ENCODE data around the gene DYRK2. TPM values are rescaled to one million over a fixed set of nuclear protein-coding genes. Genes with fewer than 3 reads are reported as not detected.

DYRK2 gene
- total RNA-seq, 2 experiments from 2014 or later: 72.9 to 73.1 TPM

DNA sequence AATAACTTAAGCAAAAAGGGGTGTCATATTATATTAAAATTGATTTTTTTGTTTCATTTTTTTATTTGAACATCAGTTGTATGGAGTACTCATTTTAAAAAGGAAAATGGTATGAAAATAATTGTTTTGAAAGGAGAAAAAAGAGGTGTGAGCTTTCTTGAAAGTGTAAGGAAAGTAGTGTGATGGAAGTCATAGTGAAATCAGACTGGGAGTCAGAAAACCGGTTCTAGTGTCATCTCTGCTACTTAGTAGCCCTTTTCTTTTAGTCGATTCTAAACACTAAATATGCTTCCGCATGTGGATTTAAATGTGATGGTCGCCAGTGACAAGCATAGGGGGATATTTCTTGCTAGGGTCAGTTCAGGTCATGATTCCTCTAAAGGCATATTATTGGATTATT, 1.8 kb upstream of the DYRK2 start:
- peaks cover 19% of the 10 kb centered on the region for H3K36me3 Mint-ChIP-seq (ENCODE audit: low read depth)
- no peaks in the 10 kb centered on the region for H3K9me3 Mint-ChIP-seq (ENCODE audit: insufficient read depth)
- H3K27me3 Mint-ChIP-seq (ENCODE audit: low read depth): no peaks in the 10 kb centered on the region
- DNase-seq (no peak), ATAC-seq (no peak)
- ChIA-PET POLR2A (no interaction called here), CTCF (interaction anchor here (1.5 kb wide), 2 partner anchors 9 to 15 kb away, joined by 3 read pairs; no protein-coding TSS in a partner anchor)
- peaks cover 30% of the 10 kb centered on the region for H3K4me1 Mint-ChIP-seq (ENCODE audit: low read depth)
- peak overlapping the region; percentile 10 for H3K4me3 Mint-ChIP-seq
- no peak overlapping the region for H3K27ac Mint-ChIP-seq

DNA sequence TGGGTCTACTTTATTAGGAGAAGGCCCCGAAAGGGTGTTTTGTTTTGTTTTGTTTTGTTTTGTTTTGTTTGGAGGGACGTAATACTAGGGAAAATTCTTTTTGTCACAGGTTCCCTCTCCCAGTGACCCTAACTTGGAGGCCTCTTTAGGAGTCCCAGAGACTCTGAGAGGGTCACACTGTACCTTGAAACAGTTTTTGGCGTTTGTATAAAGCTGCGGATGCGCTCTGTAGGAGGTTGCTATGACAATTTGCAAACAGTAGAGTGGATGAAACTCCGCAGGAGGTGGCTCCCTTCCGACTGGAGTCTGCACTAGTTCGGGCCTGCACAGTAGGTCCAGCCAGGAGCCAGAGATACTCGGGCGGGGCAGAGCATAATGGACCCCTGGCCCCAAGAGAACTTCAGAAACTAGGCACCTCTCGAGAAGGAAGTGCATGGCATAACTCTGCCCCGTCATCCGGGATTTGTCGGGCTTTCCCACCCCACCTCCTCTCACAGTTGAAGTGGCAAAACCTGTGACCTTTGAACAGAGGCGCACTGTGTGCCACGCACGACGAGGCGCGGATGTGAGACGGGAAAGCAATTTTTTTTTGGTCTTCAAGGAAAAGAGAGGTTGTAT, 1.3 kb upstream of the DYRK2 start:
- DNase-seq: no peak

DNA sequence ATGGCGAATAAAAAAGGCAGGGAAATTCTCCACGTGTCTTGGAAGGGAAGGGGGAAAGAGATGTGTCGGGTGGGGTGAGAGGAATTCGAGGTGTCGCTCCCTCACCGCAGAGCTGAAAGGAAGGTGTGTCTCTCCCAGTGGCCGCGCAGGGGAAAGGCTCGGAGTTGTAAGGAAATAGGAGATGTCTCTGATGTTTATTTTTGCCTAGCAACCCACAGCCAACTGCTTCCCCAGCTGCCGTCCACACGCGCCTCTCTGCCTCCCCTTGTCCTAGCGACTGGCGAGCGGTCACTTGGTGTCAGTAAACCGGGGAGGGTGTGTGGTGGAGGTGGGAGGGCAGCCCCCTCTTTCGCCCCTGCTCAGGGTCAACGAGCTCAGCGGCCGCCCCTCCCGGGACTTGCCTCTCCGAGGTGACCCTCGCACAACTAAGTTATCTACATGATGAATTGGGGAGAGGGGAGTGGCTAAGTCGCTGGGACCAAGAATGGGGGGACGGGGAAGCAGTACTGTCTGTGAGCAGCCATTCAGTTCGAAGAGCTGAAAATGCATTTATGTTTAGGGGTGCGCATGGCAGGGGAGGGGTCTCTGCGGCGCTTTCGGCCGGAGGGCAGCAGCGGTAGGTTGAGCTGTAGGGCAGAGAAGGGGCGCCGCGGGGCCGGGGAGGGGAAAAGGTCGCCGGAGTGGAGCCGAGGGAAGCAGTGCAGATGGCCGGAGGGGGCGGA, 585 bp upstream of the DYRK2 start:
- peak overlapping the region; percentile 89 for H3K27ac Mint-ChIP-seq
- H3K4me3 Mint-ChIP-seq: peak overlapping the region; percentile 91
- DNase-seq (peak; percentile 61), ATAC-seq (peak; percentile 29)
- no peaks in the 10 kb centered on the region for H3K27me3 Mint-ChIP-seq (ENCODE audit: low read depth)
- ChIA-PET CTCF (interaction anchor here (0.7 to 1.5 kb wide), 8 partner anchors 12 to 295 kb away, joined by 3 to 12 read pairs (median 3); no protein-coding TSS in a partner anchor), POLR2A (interaction anchor here (0.7 to 2.1 kb wide), 12 partner anchors 9 to 379 kb away, joined by 3 to 29 read pairs (median 6); partner anchors contain the start of gene CAND1)
- peaks cover 31% of the 10 kb centered on the region for H3K4me1 Mint-ChIP-seq (ENCODE audit: low read depth)
- H3K9me3 Mint-ChIP-seq (ENCODE audit: insufficient read depth): no peaks in the 10 kb centered on the region
- peaks cover 21% of the 10 kb centered on the region for H3K36me3 Mint-ChIP-seq (ENCODE audit: low read depth)

More for the DNA sequence above, 1.3 kb upstream of the DYRK2 start:
- ChIA-PET CTCF (interaction anchor here (0.9 to 1.5 kb wide), 7 partner anchors 9 to 296 kb away, joined by 3 to 12 read pairs (median 3); no protein-coding TSS in a partner anchor), POLR2A (interaction anchor here (1.3 to 2.1 kb wide), 7 partner anchors 12 to 379 kb away, joined by 5 to 29 read pairs (median 9); partner anchors contain the start of gene CAND1)
- Mint-ChIP-seq H3K4me3 (peak overlapping the region; percentile 91), H3K27me3 (ENCODE audit: low read depth) (no peaks in the 10 kb centered on the region), H3K27ac (peak overlapping the region; percentile 89), H3K9me3 (ENCODE audit: insufficient read depth) (no peaks in the 10 kb centered on the region), H3K36me3 (ENCODE audit: low read depth) (peaks cover 19% of the 10 kb centered on the region), H3K4me1 (ENCODE audit: low read depth) (peaks cover 30% of the 10 kb centered on the region)
- no peak for ATAC-seq

DNA sequence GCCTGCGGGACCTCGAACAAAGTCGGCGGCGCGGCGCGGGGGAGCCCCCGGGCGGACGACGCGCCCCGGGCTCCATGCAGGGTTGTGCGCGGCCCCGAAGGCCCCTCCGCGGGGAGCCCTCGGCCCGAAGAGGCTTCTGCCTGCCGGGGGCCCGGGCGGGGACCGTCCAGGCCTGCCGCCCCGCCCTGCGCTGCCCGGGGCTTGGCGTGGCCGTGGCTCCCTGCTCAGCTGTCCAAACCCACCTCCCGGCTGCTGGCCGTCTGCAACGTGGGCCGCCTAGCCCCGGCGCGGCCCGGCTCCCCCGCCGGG, 670 bp downstream of the DYRK2 start:
- H3K4me3 Mint-ChIP-seq: peak overlapping the region; percentile 94
- ChIA-PET POLR2A (interaction anchor here (1.0 to 2.1 kb wide), 8 partner anchors 11 to 380 kb away, joined by 3 to 29 read pairs (median 6); partner anchors contain the start of gene CAND1), CTCF (interaction anchor here (1.0 to 1.3 kb wide), 2 partner anchors 19 to 293 kb away, joined by 3 to 4 read pairs; no protein-coding TSS in a partner anchor)
- no peaks in the 10 kb centered on the region for H3K9me3 Mint-ChIP-seq (ENCODE audit: insufficient read depth)
- H3K4me1 Mint-ChIP-seq (ENCODE audit: low read depth): peaks cover 44% of the 10 kb centered on the region
- no peaks in the 10 kb centered on the region for H3K27me3 Mint-ChIP-seq (ENCODE audit: low read depth)
- ATAC-seq (no peak), DNase-seq (no peak)
- H3K27ac Mint-ChIP-seq: no peak overlapping the region
- H3K36me3 Mint-ChIP-seq (ENCODE audit: low read depth): peaks cover 33% of the 10 kb centered on the region

DNA sequence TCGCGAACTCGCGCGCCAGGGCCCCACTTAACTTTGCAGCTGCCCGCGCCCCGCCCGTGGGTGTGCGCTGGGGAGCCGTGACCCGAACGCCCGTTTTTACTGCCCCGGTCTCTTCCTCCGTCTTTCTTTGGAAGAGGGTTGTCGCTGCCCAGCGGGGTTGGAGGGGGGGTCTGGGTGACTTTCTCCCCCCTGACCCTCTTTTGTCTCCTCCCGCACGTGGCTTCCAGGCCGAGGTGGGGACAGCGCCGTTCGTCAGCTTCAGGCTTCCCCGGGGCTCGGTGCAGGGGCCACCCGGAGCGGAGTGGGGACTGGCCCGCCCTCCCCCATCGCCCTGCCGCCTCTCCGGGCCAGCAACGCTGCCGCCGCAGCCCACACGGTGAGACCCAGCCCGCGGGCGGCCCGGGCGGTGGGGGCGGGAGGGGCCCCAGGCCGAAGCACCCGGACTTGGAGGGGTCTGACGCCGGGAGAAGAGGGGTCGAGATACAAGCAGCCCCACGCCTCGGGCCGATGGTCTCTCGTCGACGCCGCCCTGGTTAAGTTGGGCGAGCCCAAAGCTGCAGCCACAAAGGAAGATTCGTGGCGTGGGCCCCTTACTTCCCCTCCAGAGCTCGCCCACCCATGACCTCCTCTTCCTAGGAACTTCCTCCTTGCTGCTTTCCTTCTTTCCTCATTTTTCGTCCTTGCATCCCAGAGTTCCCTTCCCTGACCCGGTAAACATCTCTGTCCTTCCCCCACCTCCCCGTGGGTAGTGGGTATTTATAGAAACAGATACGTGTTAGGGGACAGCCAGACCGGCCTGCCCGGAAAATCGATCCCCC, 1.2 kb downstream of the DYRK2 start:
- peak; percentile 48 for DNase-seq
- Mint-ChIP-seq H3K4me3 (peak overlapping the region; percentile 94), H3K36me3 (ENCODE audit: low read depth) (peaks cover 39% of the 10 kb centered on the region), H3K27ac (peak overlapping the region; percentile 87), H3K9me3 (ENCODE audit: insufficient read depth) (no peaks in the 10 kb centered on the region), H3K4me1 (ENCODE audit: low read depth) (peaks cover 50% of the 10 kb centered on the region), H3K27me3 (ENCODE audit: low read depth) (no peaks in the 10 kb centered on the region)
- CTCF ChIA-PET: interaction anchor here (1.0 to 4.3 kb wide), 5 partner anchors 19 to 294 kb away, joined by 4 to 28 read pairs (median 4); no protein-coding TSS in a partner anchor
- ATAC-seq: peak; percentile 11
- POLR2A ChIA-PET: interaction anchor here (0.6 to 2.1 kb wide), 5 partner anchors 8 to 166 kb away, joined by 4 to 10 read pairs (median 6); no protein-coding TSS in a partner anchor

DNA sequence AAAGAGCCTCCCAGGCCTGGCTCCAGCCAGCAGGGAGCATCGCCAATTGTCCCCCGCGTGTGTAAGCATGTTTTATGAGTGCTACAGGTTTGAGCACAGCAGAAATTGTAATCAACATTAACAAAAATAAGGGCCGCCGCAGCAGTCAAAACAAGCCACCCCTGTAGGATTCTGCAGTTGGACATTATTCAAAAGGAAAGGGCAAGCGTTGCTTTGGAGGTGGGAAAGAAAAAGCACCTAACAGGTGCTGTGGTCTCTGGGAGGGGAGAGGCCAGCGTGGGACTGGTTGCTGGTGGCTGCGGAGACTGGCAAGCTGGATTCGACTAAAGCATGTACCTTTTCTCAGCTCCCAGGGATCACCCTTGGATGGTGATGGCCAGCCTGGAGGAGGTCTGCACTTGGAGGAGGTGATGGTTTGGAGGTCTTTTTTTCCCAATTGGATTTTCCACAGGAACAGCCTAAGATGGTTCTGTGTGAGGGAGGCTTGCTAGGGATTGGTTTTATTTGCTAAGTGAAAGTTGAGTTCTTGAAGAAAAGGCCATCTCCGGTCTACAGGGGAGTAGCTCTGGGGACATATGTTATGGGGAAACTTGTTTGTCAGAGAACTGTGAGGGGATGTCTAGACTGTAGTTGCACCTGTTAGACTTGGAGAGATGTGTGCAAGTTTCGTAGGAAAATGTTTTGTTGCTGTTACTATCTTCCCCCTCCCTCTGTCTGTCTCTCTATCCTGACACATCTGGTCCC, 2.0 kb downstream of the DYRK2 start:
- H3K4me1 Mint-ChIP-seq (ENCODE audit: low read depth): peaks cover 57% of the 10 kb centered on the region
- H3K27me3 Mint-ChIP-seq (ENCODE audit: low read depth): no peaks in the 10 kb centered on the region
- POLR2A ChIA-PET: interaction anchor here (0.6 to 1.9 kb wide), 5 partner anchors 8 to 171 kb away, joined by 3 to 6 read pairs (median 5); no protein-coding TSS in a partner anchor
- ATAC-seq (peak; percentile 11), DNase-seq (peak; percentile 37)
- CTCF ChIA-PET: interaction anchor here (0.7 to 4.3 kb wide), 7 partner anchors 14 to 294 kb away, joined by 3 to 28 read pairs (median 4); no protein-coding TSS in a partner anchor
- H3K9me3 Mint-ChIP-seq (ENCODE audit: insufficient read depth): no peaks in the 10 kb centered on the region
- H3K4me3 Mint-ChIP-seq: peak overlapping the region; percentile 94
- peaks cover 47% of the 10 kb centered on the region for H3K36me3 Mint-ChIP-seq (ENCODE audit: low read depth)
- peak overlapping the region; percentile 87 for H3K27ac Mint-ChIP-seq

DNA sequence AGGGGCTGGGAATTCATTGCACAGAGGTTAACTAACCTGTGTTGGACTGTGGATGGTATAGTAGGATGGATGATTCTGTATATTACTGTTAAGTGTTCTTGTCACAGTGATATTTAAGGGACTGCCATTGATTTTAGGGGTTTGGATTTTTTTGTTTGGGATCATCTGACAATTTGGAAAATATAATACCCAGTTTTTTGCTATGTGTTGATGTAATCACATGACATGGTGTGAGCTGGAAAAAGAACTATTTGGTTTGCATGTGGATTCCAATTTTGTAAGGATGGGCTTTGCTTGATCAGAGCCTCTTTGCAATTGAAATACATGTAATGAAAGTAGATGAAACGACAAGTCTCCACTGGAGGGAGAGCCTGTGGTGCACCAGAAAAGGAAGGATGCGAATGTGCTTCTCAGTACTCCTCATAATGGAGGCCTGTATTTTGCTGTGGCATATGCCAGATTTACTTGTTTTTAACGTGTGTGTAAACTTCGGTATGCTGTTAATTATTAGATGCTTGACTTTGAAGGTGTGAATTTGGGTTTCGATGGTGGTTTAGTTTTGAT, 2.7 kb downstream of the DYRK2 start:
- ATAC-seq (peak; percentile 32), DNase-seq (peak; percentile 71)
- peaks cover 59% of the 10 kb centered on the region for H3K4me1 Mint-ChIP-seq (ENCODE audit: low read depth)
- ChIA-PET CTCF (interaction anchor here (0.7 to 4.3 kb wide), 5 partner anchors 14 to 291 kb away, joined by 3 to 28 read pairs (median 4); no protein-coding TSS in a partner anchor), POLR2A (interaction anchor here (0.6 to 1.9 kb wide), 2 partner anchors 135 to 172 kb away, joined by 3 to 5 read pairs; no protein-coding TSS in a partner anchor)
- H3K9me3 Mint-ChIP-seq (ENCODE audit: insufficient read depth): no peaks in the 10 kb centered on the region
- peak overlapping the region; percentile 94 for H3K4me3 Mint-ChIP-seq
- peak overlapping the region; percentile 87 for H3K27ac Mint-ChIP-seq
- H3K36me3 Mint-ChIP-seq (ENCODE audit: low read depth): peaks cover 53% of the 10 kb centered on the region
- H3K27me3 Mint-ChIP-seq (ENCODE audit: low read depth): no peaks in the 10 kb centered on the region

DNA sequence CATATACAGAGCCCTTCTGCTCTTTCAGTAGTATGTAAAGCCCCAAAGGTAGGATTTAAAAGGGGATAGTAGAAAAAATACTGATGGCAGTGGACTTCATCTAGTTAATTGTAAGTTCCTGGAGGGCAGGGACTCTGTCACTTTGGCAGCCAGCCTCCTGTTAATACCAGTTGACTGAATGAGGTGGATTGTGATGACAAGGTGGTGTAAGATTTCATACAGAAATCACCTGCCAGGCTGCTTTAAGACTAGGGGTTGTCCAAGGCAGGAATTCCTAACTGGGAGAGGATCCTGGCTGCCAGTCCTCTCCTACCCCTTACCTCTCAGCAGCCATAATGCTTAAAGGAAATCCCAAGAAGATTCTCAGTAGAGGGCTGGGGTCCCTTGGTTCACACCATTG, 7.3 kb downstream of the DYRK2 start:
- Mint-ChIP-seq H3K36me3 (ENCODE audit: low read depth) (peaks cover 86% of the 10 kb centered on the region), H3K9me3 (ENCODE audit: insufficient read depth) (no peaks in the 10 kb centered on the region), H3K27ac (no peak overlapping the region), H3K4me3 (no peak overlapping the region), H3K27me3 (ENCODE audit: low read depth) (no peaks in the 10 kb centered on the region), H3K4me1 (ENCODE audit: low read depth) (peaks cover 68% of the 10 kb centered on the region)
- ChIA-PET POLR2A (no interaction called here), CTCF (interaction anchor here (1.0 kb wide), 1 partner anchor 287 kb away, joined by 4 read pairs; no protein-coding TSS in a partner anchor)
- no peak for ATAC-seq
- DNase-seq: no peak

DNA sequence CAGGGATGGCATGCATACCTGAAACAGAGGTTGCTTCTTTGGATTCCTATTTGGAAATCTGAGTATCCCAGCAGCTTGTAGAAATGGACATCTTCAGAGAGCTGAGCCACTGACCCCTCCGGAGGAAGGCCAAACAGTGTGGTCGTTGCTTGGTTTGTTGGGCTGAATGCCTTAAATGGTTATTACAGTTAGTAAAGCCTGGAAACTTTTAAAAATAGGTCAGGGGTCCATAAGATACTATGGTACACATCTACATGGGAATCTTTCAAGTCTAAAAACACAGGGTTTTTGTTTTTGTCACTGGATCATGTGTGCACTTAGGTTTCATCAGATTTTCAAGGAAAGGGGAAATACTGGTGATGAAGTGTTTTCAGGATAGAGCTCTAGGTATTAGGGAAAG, 7.7 kb downstream of the DYRK2 start:
- CTCF ChIA-PET: interaction anchor here (1.0 kb wide), 1 partner anchor 287 kb away, joined by 4 read pairs; no protein-coding TSS in a partner anchor
- ATAC-seq (no peak), DNase-seq (no peak)
- Mint-ChIP-seq H3K27me3 (ENCODE audit: low read depth) (no peaks in the 10 kb centered on the region), H3K36me3 (ENCODE audit: low read depth) (peaks cover 85% of the 10 kb centered on the region), H3K4me1 (ENCODE audit: low read depth) (peaks cover 68% of the 10 kb centered on the region), H3K9me3 (ENCODE audit: insufficient read depth) (no peaks in the 10 kb centered on the region), H3K27ac (peak overlapping the region; percentile 2), H3K4me3 (no peak overlapping the region)
- POLR2A ChIA-PET: no interaction called here

DNA sequence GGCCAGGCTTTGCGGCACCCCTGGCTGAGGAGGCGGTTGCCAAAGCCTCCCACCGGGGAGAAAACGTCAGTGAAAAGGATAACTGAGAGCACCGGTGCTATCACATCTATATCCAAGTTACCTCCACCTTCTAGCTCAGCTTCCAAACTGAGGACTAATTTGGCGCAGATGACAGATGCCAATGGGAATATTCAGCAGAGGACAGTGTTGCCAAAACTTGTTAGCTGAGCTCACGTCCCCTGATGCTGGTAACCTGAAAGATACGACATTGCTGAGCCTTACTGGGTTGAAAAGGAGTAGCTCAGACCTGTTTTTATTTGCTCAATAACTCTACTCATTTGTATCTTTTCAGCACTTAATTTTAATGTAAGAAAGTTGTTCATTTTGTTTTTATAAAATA, 9.9 kb downstream of the DYRK2 start:
- peaks cover 77% of the 10 kb centered on the region for H3K4me1 Mint-ChIP-seq (ENCODE audit: low read depth)
- H3K4me3 Mint-ChIP-seq: no peak overlapping the region
- ATAC-seq (no peak), DNase-seq (no peak)
- no peaks in the 10 kb centered on the region for H3K27me3 Mint-ChIP-seq (ENCODE audit: low read depth)
- CTCF ChIA-PET: interaction anchor here (2.6 kb wide), 1 partner anchor 284 kb away, joined by 9 read pairs; no protein-coding TSS in a partner anchor
- no peaks in the 10 kb centered on the region for H3K9me3 Mint-ChIP-seq (ENCODE audit: insufficient read depth)
- H3K27ac Mint-ChIP-seq: no peak overlapping the region
- H3K36me3 Mint-ChIP-seq (ENCODE audit: low read depth): peaks cover 95% of the 10 kb centered on the region
- POLR2A ChIA-PET: interaction anchor here (1.5 kb wide), 1 partner anchor 8 kb away, joined by 4 read pairs; no protein-coding TSS in a partner anchor

Data from activated CD8-positive, alpha-beta T cell treated with anti-CD3 and anti-CD28 coated beads, Interleukin-2, amount 10 ng/mL, durations not matched to agents 7 days and 5 days (primary cell).